Measurements from ENCODE around the gene COQ8A.

- TF ChIP-seq CTCF (conservative IDR thresholded peaks at IDR 0.05 in 1 of 2, IDR thresholded peaks at IDR 0.05 in 1 of 2; ENCODE audit: low read depth in 1 of 2, low read length in 2 of 2), result no peak
- TF ChIP-seq EZH2 (IDR thresholded peaks at IDR 0.05; ENCODE audit: low read length, missing control alignments), result no peak
Observed at GRCh38 chr1:226950316-226950715, 10.2 kb downstream of the COQ8A start.

Data from fibroblast of lung (primary cell).